Upper lobe of right lung (tissue), 1 donor: ENCODE data around the gene RPL21. TPM values are rescaled to one million over a fixed set of nuclear protein-coding genes. Genes with fewer than 3 reads are reported as not detected.

Experiments
- ATAC-seq: fragments of 200-7000 bp; cut with Tn5 transposase; one replicate; pipeline ENCODE4 v1.9.1; 2020; ENCODE audit warnings: mild to moderate bottlenecking, moderate library complexity
- DNase-seq: peaks from one replicate; pipeline ENCODE4 v3.0.0-alpha.2; 2020
- H3K27ac ChIP-seq: fragments of 200-600 bp; one replicate; pipeline ENCODE4 v1.8.0; 2022
- H3K27me3 ChIP-seq: fragments of 200-600 bp; one replicate; pipeline ENCODE4 v1.8.0; 2022; ENCODE audit warnings: mild to moderate bottlenecking
- H3K36me3 ChIP-seq: fragments of 200-600 bp; one replicate; pipeline ENCODE4 v1.8.0; 2022
- H3K4me1 ChIP-seq: fragments of 200-600 bp; one replicate; pipeline ENCODE4 v1.8.0; 2022
- H3K4me3 ChIP-seq: fragments of 200-600 bp; one replicate; pipeline ENCODE4 v1.8.0; 2022; ENCODE audit warnings: mild to moderate bottlenecking
- H3K9me3 ChIP-seq: fragments of 200-600 bp; one replicate; pipeline ENCODE4 v1.8.0; 2022
- CTCF ChIP-seq: fragments of 200-600 bp; IDR thresholded peaks from one replicate; pipeline ENCODE4 v1.8.0; 2022; ENCODE audit warnings: antibody characterized with exemption
- intact Hi-C: fragments of 100-400 bp; cut with DNase I; formaldehyde crosslinking; loops from one replicate; pipeline ENCODE4 v1.11.0; 2022
- total RNA-seq: library from RNA; stranded (reverse); fragmentation: NEBNext Ultra II Directional; extraction: Animal tissue kit (Norgen Biotek cat#: 25700); gene quantifications from one replicate; pipeline ENCODE4 v1.2.1, GENCODE V29; 2021
- donor health status: DM: no; HTN: yes; CAD: no; lungs with severe emphysema.

The RPL21 gene
- total RNA-seq, 1 donor from 2014 or later, result 806 TPM

- H3K4me3 ChIP-seq, result no peak overlapping the region
- no peak for ATAC-seq
- intact Hi-C loops, result no loop called here
- no peaks in the 10 kb centered on the region for H3K4me1 ChIP-seq
- DNase-seq, result no peak
- no peaks in the 10 kb centered on the region for H3K9me3 ChIP-seq
- H3K27me3 ChIP-seq, result peaks cover 5% of the 10 kb centered on the region
- no peak for TF ChIP-seq CTCF
- H3K36me3 ChIP-seq, result no peaks in the 10 kb centered on the region
- no peak overlapping the region for H3K27ac ChIP-seq
Observed at GRCh38 chr13:27300941-27301586, 49.7 kb downstream of the RPL21 start.

GRCh38 chr13:27302643-27303262 lies 51.4 kb downstream of the RPL21 start:
- intact Hi-C loops, result no loop called here
- Histone ChIP-seq H3K4me1 (no peaks in the 10 kb centered on the region), H3K4me3 (no peak overlapping the region), H3K9me3 (no peaks in the 10 kb centered on the region), H3K27me3 (peaks cover 5% of the 10 kb centered on the region), H3K27ac (no peak overlapping the region), H3K36me3 (no peaks in the 10 kb centered on the region)
- no peak for ATAC-seq
- no peak for TF ChIP-seq CTCF
- no peak for DNase-seq

GRCh38 chr13:27304099-27304498 lies 52.7 kb downstream of the RPL21 start:
- no peaks in the 10 kb centered on the region for H3K36me3 ChIP-seq
- TF ChIP-seq CTCF, result no peak
- intact Hi-C loops, result no loop called here
- peaks cover 5% of the 10 kb centered on the region for H3K27me3 ChIP-seq
- ATAC-seq, result no peak
- H3K9me3 ChIP-seq, result no peaks in the 10 kb centered on the region
- no peak overlapping the region for H3K27ac ChIP-seq
- DNase-seq, result no peak
- no peaks in the 10 kb centered on the region for H3K4me1 ChIP-seq
- H3K4me3 ChIP-seq, result no peak overlapping the region

- no peak for ATAC-seq
- intact Hi-C loops, result no loop called here
Observed at GRCh38 chr13:27304611-27305010, 53.3 kb downstream of the RPL21 start.

More at GRCh38 chr13:27304611-27305010, 53.3 kb downstream of the RPL21 start:
- DNase-seq, result no peak
- Histone ChIP-seq H3K27ac (no peak overlapping the region), H3K9me3 (no peaks in the 10 kb centered on the region), H3K27me3 (peaks cover 5% of the 10 kb centered on the region), H3K4me3 (no peak overlapping the region), H3K36me3 (no peaks in the 10 kb centered on the region), H3K4me1 (no peaks in the 10 kb centered on the region)
- no peak for TF ChIP-seq CTCF

Other genes with a start within 250 kb of the RPL21 start
- gene USP12, start 79.7 kb upstream of the RPL21 start, total RNA-seq, result 37.5 TPM
- gene RASL11A, start 19.3 kb downstream of the RPL21 start, total RNA-seq, result 25.6 TPM
- 81.7 TPM for gene GTF3A, start 173.1 kb downstream of the RPL21 start, total RNA-seq
- gene MTIF3, start 199.0 kb downstream of the RPL21 start, total RNA-seq, result 38.6 TPM